Transverse colon (tissue), 4 donors: ENCODE results near the gene DZIP1L. TPM values are rescaled to one million over a fixed set of nuclear protein-coding genes. Genes with fewer than 3 reads are reported as not detected.
"Not testable (repeated sequence)": the region's sequence is repeated elsewhere in the genome, so short reads cannot be mapped to it uniquely, and the experiment has no call there.

ENCODE experiments used
- DNase-seq: peaks from one replicate; pipeline ENCODE4 v3.0.0-alpha.2; 2019
- H3K27ac ChIP-seq, 4 donors: fragments of 200-600 bp; sonication (generic); 2 replicates each; pipeline ENCODE4 v1.5.1; 2016 to 2018; ENCODE audit warnings: inconsistent platforms in 4 of 4
- H3K27me3 ChIP-seq: fragments of 200-600 bp; sonication (generic); 2 replicates; pipeline ENCODE4 v1.5.1; 2017; ENCODE audit warnings: inconsistent platforms
- H3K36me3 ChIP-seq, 4 donors: fragments of 200-600 bp; sonication (generic); 2 replicates each; pipeline ENCODE4 v1.5.1; 2017 to 2019; ENCODE audit warnings: inconsistent platforms in 4 of 4
- H3K4me1 ChIP-seq, 4 donors: fragments of 200-600 bp; sonication (generic); 2 replicates each; pipeline ENCODE4 v1.5.1; 2017 to 2020; ENCODE audit warnings: inconsistent platforms in 4 of 4
- H3K4me3 ChIP-seq, 4 donors: fragments of 200-600 bp; sonication (generic); 1 replicate in 1 of 4; 2 replicates in 3 of 4; pipeline versions ENCODE4 v1.5.1 to v1.6.1; 2017 to 2019; ENCODE audit warnings: inconsistent platforms in 4 of 4
- H3K9me3 ChIP-seq, 2 donors: fragments of 200-600 bp; sonication (generic); 2 replicates each; pipeline ENCODE4 v1.5.1; 2017 to 2019; ENCODE audit warnings: inconsistent platforms in 2 of 2
- CTCF ChIP-seq, 5 experiments: fragments of 200-600 bp in 3 of 5; fragments of 450-650 bp in 2 of 5; sonication (generic) in 3 of 5; IDR thresholded peaks; 1 replicate in 2 of 5; 2 replicates in 3 of 5; pipeline ENCODE4 v1.5.1; 2016 to 2017; ENCODE audit warnings: antibody characterized with exemption in 5 of 5, inconsistent platforms in 3 of 5, mild to moderate bottlenecking in 2 of 5, moderate library complexity in 1 of 5
- EP300 ChIP-seq: sonication (generic); formaldehyde crosslinking; IDR thresholded peaks from one replicate; pipeline ENCODE4 v1.6.1; 2017; ENCODE audit warnings: antibody characterized with exemption, low read depth
- POLR2A ChIP-seq: fragments of 450-650 bp; IDR thresholded peaks from one replicate; pipeline ENCODE4 v1.6.1; 2016; ENCODE audit warnings: antibody characterized with exemption, mild to moderate bottlenecking, moderate library complexity
- POLR2AphosphoS5 ChIP-seq, 3 donors: sonication (generic); formaldehyde crosslinking; IDR thresholded peaks; one replicate each; pipeline ENCODE4 v1.6.1; 2016; ENCODE audit warnings: antibody characterized with exemption in 3 of 3
- WGBS, 2 donors: methylation state at CpG; one replicate each; pipeline ENCODE4 v1.1.5; 2018; ENCODE audit warnings: low coverage in 1 of 2; 5-methylcytosine and 5-hydroxymethylcytosine counted together
- in situ Hi-C, 4 donors: fragments of 200-750 bp; cut with MboI; loops; one replicate each; pipeline versions ENCODE4 v1.15.0 to v1.15.1; 2017; ENCODE audit warnings: low sequenced_read_pairs in 3 of 4, low pct_ligation_motif_present in 1 of 4, low pct_unique_long_range_greater_than_20kb in 1 of 4
- intact Hi-C: fragments of 100-400 bp; cut with DNase I; formaldehyde crosslinking; loops from one replicate; pipeline ENCODE4 v1.15.1; 2023; ENCODE audit warnings: low total_unique reads
- total RNA-seq, 4 donors: library from RNA; depleted of rRNA; stranded (reverse); fragments of >200 nt; gene quantifications; one replicate each; pipeline ENCODE4 v1.1.0, GENCODE V29; 2016

Gene DZIP1L
- total RNA-seq, 4 donors from 2014 or later = 4.6 to 13.0 (median 5.1) TPM; not detected in 1

GRCh38 chr3:138113326-138113725, 2.1 kb downstream of the DZIP1L start:
- in situ Hi-C loops = loop anchor here in 1 of 4 donors (10.0 kb wide), 1 partner anchor 49 kb away; no protein-coding TSS in a partner anchor
- no peak for DNase-seq
- Histone ChIP-seq H3K36me3 (no peaks in the 10 kb centered on the region), H3K4me1 (peaks cover 3 to 17% (median 7%) of the 10 kb centered on the region in 4 donors), H3K4me3 (no peak overlapping the region), H3K9me3 (no peaks in the 10 kb centered on the region), H3K27me3 (peaks cover 14% of the 10 kb centered on the region), H3K27ac (no peak overlapping the region)
- 47% methylated on average over 1 of the region's 1 CpG; no CpG with 5 or more reads in 1 of the 2 donors for WGBS, 2 donors
- intact Hi-C loops = no loop called here
- TF ChIP-seq EP300 (no peak), POLR2AphosphoS5 (IDR thresholded peaks at IDR 0.05) (no peak), CTCF (IDR thresholded peaks at IDR 0.05) (no peak), POLR2A (no peak)

GRCh38 chr3:138112362-138112761, 3.0 kb downstream of the DZIP1L start:
- no peak for DNase-seq
- peaks cover 3 to 17% (median 7%) of the 10 kb centered on the region in 4 donors for H3K4me1 ChIP-seq
- TF ChIP-seq POLR2A = no peak
- TF ChIP-seq EP300 = no peak
- TF ChIP-seq CTCF (IDR thresholded peaks at IDR 0.05) = no peak
- no peak for TF ChIP-seq POLR2AphosphoS5 (IDR thresholded peaks at IDR 0.05)
- H3K27ac ChIP-seq = no peak overlapping the region
- no peaks in the 10 kb centered on the region for H3K9me3 ChIP-seq
- H3K4me3 ChIP-seq = no peak overlapping the region
- intact Hi-C loops (no loop called here), in situ Hi-C loops (loop anchor here in 1 of 4 donors (10.0 kb wide), 1 partner anchor 48 kb away; no protein-coding TSS in a partner anchor)
- peaks cover 14% of the 10 kb centered on the region for H3K27me3 ChIP-seq
- no peaks in the 10 kb centered on the region for H3K36me3 ChIP-seq
- WGBS, 2 donors = 74 to 93% methylated on average over 3 to 8 of the region's 8 CpGs

- no peak overlapping the region for H3K27ac ChIP-seq
- H3K4me1 ChIP-seq = no peaks in the 10 kb centered on the region
- TF ChIP-seq POLR2AphosphoS5 (IDR thresholded peaks at IDR 0.05) = no peak
- TF ChIP-seq CTCF (IDR thresholded peaks at IDR 0.05) = no peak
- in situ Hi-C loops (no loop called here), intact Hi-C loops (no loop called here)
- no peaks in the 10 kb centered on the region for H3K36me3 ChIP-seq
- DNase-seq = no peak
- H3K4me3 ChIP-seq = no peak overlapping the region
- no peaks in the 10 kb centered on the region for H3K27me3 ChIP-seq
- no peaks in the 10 kb centered on the region for H3K9me3 ChIP-seq
- 100% methylated on average over 1 of the region's 1 CpG for WGBS, 2 donors
These were observed 9.8 kb downstream of the DZIP1L start for GRCh38 chr3:138105598-138105997.

- Histone ChIP-seq H3K9me3 (no peaks in the 10 kb centered on the region), H3K36me3 (no peaks in the 10 kb centered on the region), H3K4me1 (no peaks in the 10 kb centered on the region), H3K4me3 (no peak overlapping the region), H3K27ac (no peak overlapping the region), H3K27me3 (no peaks in the 10 kb centered on the region)
- no peak for TF ChIP-seq POLR2AphosphoS5 (IDR thresholded peaks at IDR 0.05)
- TF ChIP-seq POLR2A = no peak
- no peak for TF ChIP-seq CTCF (IDR thresholded peaks at IDR 0.05)
- no peak for TF ChIP-seq EP300
- DNase-seq = no peak
- 98% methylated on average over 19 of the region's 19 CpGs; no CpG with 5 or more reads in 1 of the 2 donors for WGBS, 2 donors
- intact Hi-C loops = no loop called here
- in situ Hi-C loops = no loop called here
These were observed 11.9 kb downstream of the DZIP1L start for GRCh38 chr3:138103466-138103865.

GRCh38 chr3:138101351-138101940, 14.0 kb downstream of the DZIP1L start:
- H3K9me3 ChIP-seq, H3K4me1 ChIP-seq, DNase-seq, H3K36me3 ChIP-seq, H3K27me3 ChIP-seq, intact Hi-C loops, H3K27ac ChIP-seq, H3K4me3 ChIP-seq, in situ Hi-C loops: not testable (repeated sequence)
- WGBS, 2 donors = 88 to 90% methylated on average over 2 to 22 of the region's 22 CpGs
